Measurements from ENCODE around the gene ANKLE2. TPM values are rescaled to one million over a fixed set of nuclear protein-coding genes. Genes with fewer than 3 reads are reported as not detected.

The ANKLE2 gene
- total and polyA plus RNA-seq, 10 of the 15 experiments (the other 5 are each of a cell fraction or from before 2014, with no cell fraction given): 4.3 to 89.4 (median 53.0) TPM

- Histone ChIP-seq H3K79me2 (ENCODE audit: control insufficient read depth, insufficient read depth, low read length) (peaks cover 2% of the 10 kb centered on the region; the same call in 1 of the 2 replicates), H3K27me3 (replicated peaks in 1 of 2; ENCODE audit: control insufficient read depth in 2 of 2, insufficient read depth in 2 of 2, low read length in 1 of 2) (no peaks in the 10 kb centered on the region), H2AFZ (ENCODE audit: control insufficient read depth, low read depth, low read length) (no peak overlapping the region), H4K20me1 (ENCODE audit: control insufficient read depth, insufficient read depth) (no peaks in the 10 kb centered on the region), H3K4me3 (no peak overlapping the region), H3K9ac (ENCODE audit: control insufficient read depth, insufficient read depth, low read length) (no peak overlapping the region), H3K36me3 (ENCODE audit: control insufficient read depth in 2 of 2, insufficient read depth in 2 of 2, low read length in 1 of 2) (peaks cover 22 to 30% of the 10 kb centered on the region in 2 experiments), H3K27ac (ENCODE audit: control insufficient read depth, insufficient read depth) (no peak overlapping the region), H3K9me3 (replicated peaks; ENCODE audit: control insufficient read depth, insufficient read depth, low read length) (no peaks in the 10 kb centered on the region), H3K4me2 (ENCODE audit: control insufficient read depth, insufficient read depth) (no peak overlapping the region), H3K4me1 (ENCODE audit: control insufficient read depth, insufficient read depth, low read length) (no peaks in the 10 kb centered on the region)
- ATAC-seq (no peak), DNase-seq (ENCODE audit: low read depth, low spot score) (no peak), FAIRE-seq (no peak)
- POLR2A ChIA-PET: no interaction called here
- WGBS (ENCODE audit: insufficient coverage, insufficient replicate concordance, low lambda C conversion rate, missing lambda C conversion rate): 99% methylated on average over 19 of the region's 25 CpGs
- RAD21 ChIA-PET (ENCODE audit: unreplicated experiment): no interaction called here
- in situ Hi-C loops (cut with MboI): no loop called here
- CTCF ChIA-PET: no interaction called here
- no peak for TF ChIP-seq MTA2 (IDR thresholded peaks at IDR 0.05; ENCODE audit: low read depth)
- no peak for TF ChIP-seq SUPT20H (IDR thresholded peaks at IDR 0.05; ENCODE audit: borderline replicate concordance, control insufficient read depth, low read depth, low read length)
- TF ChIP-seq SPI1 (IDR thresholded peaks at IDR 0.05; ENCODE audit: borderline replicate concordance, insufficient read depth, low read depth, low read length): no peak
- TF ChIP-seq GABPA (IDR thresholded peaks at IDR 0.05; ENCODE audit: low read depth): no peak
- no peak for TF ChIP-seq SMC3 (IDR thresholded peaks at IDR 0.05; ENCODE audit: borderline replicate concordance, low read length)
- no peak for TF ChIP-seq USF2 (IDR thresholded peaks at IDR 0.05; ENCODE audit: borderline replicate concordance, low read depth, low read length)
- no TSS peak for BruUV-seq (replicated peaks)
- intact Hi-C loops (cut with micrococcal nuclease; ENCODE audit: unreplicated experiment): no loop called here
- SMC1A ChIA-PET (ENCODE audit: uncharacterized antibody, unreplicated experiment): no interaction called here
Measured at GRCh38 chr12:132807295-132808092, 45.9 kb upstream of the ANKLE2 start.
